Coronary artery (tissue), 2 donors: Measurements from ENCODE around the gene FERMT2.

Source experiments
- DNase-seq: peaks from one replicate; pipeline ENCODE4 v3.0.0-alpha.2; 2017; ENCODE audit warnings: low spot score
- H3K27ac ChIP-seq, 2 donors: fragments of 200-600 bp; sonication (generic); one replicate each; pipeline ENCODE4 v1.5.1; 2016 to 2019
- H3K4me3 ChIP-seq: fragments of 200-600 bp; sonication (generic); 2 replicates; pipeline ENCODE4 v1.5.1; 2016; ENCODE audit warnings: mild to moderate bottlenecking, moderate library complexity
- TF ChIP-seq, protein P1 (sequence below): fragments of 200-600 bp; sonication (generic); IDR thresholded peaks from one replicate; pipeline ENCODE4 v1.5.1; 2019; ENCODE audit warnings: antibody characterized with exemption

FERMT2 gene

DNA sequence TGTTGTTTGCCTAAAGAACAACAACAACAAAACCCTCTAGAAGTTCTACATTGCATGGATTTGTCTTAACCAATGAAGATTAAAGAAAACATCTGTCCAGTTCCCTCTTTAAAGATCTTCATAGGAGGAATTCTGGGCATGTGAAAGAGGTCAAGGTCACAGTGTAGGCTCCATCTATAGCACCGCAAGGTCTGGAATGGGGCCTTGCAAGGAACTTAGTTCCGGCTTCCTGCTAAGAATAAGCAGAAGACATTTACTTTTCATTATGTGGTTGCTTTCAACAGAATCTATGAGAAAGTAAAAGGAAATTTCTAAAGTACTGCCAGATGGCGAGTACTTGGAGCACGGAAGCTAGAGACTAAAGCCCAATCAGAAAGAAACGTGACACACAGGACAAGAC is 102.2 kb downstream of the FERMT2 start:
- TF ChIP-seq, protein P1, sequence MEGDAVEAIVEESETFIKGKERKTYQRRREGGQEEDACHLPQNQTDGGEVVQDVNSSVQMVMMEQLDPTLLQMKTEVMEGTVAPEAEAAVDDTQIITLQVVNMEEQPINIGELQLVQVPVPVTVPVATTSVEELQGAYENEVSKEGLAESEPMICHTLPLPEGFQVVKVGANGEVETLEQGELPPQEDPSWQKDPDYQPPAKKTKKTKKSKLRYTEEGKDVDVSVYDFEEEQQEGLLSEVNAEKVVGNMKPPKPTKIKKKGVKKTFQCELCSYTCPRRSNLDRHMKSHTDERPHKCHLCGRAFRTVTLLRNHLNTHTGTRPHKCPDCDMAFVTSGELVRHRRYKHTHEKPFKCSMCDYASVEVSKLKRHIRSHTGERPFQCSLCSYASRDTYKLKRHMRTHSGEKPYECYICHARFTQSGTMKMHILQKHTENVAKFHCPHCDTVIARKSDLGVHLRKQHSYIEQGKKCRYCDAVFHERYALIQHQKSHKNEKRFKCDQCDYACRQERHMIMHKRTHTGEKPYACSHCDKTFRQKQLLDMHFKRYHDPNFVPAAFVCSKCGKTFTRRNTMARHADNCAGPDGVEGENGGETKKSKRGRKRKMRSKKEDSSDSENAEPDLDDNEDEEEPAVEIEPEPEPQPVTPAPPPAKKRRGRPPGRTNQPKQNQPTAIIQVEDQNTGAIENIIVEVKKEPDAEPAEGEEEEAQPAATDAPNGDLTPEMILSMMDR = no peak
- Histone ChIP-seq H3K27ac (no peak overlapping the region), H3K4me3 (no peak overlapping the region)
- no peak for DNase-seq

DNA sequence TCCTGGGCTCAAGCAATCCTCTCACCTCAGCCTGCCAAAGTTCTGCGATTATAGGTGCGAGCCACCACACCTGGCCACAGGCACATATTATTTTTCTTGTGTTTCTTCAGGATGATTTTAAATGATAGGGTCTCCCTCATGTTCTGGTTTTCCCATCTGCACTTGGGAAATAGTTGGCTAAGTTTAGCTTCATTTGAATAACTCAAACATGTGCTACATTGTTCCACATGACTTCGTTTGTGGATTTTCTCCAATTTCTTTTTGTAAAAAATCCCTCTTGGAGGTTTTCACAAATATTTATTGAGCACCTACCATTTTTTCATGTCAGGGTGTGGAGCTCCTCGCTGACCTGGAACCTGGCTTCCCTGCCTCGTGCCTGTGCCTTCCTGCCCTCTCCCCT is 104.3 kb downstream of the FERMT2 start:
- Histone ChIP-seq H3K4me3 (no peak overlapping the region), H3K27ac (no peak overlapping the region)
- DNase-seq = no peak
- TF ChIP-seq, protein P1 = no peak

DNA sequence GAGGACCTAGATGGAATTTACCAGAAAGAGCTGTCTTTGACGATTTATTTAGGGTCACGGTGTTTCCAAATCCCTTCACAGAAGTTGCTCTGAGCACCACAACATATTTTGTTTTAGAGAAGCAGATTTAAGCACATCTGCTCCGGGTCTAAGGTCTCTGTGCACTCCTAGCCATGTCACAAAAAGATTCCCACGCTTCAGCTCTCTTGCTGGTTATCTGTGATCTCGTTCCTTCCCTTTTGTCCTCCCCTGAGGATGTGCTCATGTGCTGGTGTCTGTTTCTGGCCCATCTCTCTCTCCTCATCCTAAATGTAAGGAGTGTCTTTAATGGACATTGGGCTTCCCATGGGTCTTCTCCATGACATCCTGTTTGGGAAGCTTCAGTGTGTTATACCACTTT is 105.8 kb downstream of the FERMT2 start:
- TF ChIP-seq, protein P1 = no peak
- Histone ChIP-seq H3K27ac (peak overlapping the region; percentile 50 to 58), H3K4me3 (no peak overlapping the region)
- no peak for DNase-seq

DNA sequence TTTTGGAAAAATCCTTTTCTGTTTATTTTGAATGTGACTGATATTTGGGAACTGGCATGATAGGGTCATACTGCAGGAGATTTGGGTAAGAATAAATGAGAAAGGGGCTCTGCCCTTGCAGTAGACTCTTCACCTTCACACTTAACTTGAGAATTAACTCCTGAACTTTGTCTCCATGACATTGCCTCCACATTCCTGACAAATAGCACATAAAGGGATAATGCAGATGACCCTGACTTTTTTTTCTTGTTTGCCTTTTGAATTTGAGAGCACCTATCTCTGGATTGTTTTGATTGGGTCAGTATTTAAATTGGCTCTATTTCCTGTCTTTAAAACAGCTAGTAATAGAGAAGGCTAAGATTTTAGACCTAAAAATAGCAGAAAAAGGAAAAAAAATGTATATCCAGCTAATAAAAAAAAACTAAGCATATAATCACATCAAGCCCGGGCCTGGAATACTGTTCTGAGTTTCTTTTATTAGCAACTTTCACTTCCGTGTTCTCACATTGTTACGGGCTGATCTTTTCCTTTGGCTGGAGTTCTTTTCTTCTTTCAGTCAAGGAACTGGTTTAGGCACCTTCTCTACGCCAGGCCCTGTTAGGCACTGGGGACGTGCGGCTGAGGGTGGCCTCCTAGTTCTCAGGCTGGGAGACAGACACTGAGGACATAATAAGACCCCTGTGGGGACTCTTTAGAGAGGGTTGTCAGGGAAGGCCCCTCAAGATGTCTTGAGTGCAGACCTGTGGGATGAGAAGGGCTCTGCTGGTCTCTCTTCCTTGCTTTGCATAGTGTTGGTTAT is 106.4 kb downstream of the FERMT2 start:
- Histone ChIP-seq H3K27ac (peak overlapping the region; percentile 50 to 58), H3K4me3 (no peak overlapping the region)
- TF ChIP-seq, protein P1 = no peak
- no peak for DNase-seq

DNA sequence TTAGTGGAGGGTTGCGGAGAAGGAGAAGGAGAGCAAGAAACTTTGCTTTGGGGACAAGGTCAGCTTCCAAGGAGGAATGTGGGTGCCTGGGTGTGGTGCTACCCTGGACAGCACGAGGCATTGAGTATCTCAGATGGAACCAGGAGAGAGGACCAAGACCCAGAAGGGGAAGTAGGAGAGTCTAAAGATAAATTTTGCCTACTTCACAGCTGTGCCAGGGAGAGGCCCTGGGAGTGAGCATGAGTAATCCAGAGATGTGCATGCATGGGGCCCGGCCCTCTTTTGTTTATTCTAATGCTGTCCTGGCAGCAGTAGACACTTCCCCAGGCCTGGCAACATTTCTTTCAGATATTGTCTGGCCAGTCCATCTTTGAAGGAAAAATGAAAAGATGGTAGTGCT is 110.0 kb downstream of the FERMT2 start:
- DNase-seq = no peak

DNA sequence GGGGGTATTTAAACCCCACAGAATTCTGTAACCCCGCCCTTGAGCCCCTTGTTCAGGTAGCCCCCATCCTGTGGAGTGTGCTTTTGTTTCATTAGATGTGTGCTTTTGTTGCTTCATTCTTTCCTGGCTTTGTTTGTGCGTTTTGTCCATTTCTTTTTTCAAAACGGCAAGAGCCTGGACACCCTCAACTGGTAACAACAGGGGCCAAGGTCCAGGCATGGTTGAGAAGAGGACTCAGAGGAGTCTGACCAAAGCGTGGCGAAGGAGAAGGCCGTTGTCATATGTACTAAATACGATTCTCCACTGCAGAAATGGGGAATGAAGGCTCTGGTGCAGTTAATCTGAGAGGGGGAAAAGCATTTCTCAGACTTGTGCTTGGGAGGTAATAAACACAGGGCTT is 113.4 kb downstream of the FERMT2 start:
- TF ChIP-seq, protein P1 = no peak
- H3K27ac ChIP-seq = no peak overlapping the region
- H3K4me3 ChIP-seq = no peak overlapping the region
- DNase-seq = no peak

More for the DNA sequence above, 110.0 kb downstream of the FERMT2 start:
- TF ChIP-seq, protein P1 = no peak
- no peak overlapping the region for H3K4me3 ChIP-seq
- peak overlapping the region in 1 of 2 donors; percentile 1 for H3K27ac ChIP-seq

DNA sequence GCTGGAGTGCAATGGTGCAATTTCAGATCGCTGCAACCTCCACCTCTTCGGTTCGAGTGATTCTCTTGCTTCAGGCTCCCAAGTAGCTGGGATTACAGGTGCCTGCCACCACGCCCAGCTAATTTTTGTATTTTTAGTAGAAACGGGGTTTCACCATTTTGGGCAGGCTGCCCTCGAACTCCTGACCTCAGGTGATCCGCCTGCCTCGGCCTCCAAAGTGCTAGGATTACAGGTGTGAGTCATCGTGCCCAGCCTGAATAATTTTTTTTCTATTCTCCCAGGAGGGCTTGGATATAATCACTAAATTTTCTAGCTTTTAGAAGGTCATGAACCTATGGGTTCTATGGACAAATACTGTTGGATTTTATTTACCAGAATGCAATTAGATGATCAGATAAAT is 114.8 kb downstream of the FERMT2 start:
- TF ChIP-seq, protein P1 = no peak
- no peak overlapping the region for H3K27ac ChIP-seq
- no peak overlapping the region for H3K4me3 ChIP-seq
- DNase-seq = no peak
